ENCODE results near the gene BMF. TPM values are rescaled to one million over a fixed set of nuclear protein-coding genes. Genes with fewer than 3 reads are reported as not detected.

BMF gene
- total RNA-seq, 3 donors from 2014 or later = 8.2 to 24.4 (median 9.3) TPM

DNA sequence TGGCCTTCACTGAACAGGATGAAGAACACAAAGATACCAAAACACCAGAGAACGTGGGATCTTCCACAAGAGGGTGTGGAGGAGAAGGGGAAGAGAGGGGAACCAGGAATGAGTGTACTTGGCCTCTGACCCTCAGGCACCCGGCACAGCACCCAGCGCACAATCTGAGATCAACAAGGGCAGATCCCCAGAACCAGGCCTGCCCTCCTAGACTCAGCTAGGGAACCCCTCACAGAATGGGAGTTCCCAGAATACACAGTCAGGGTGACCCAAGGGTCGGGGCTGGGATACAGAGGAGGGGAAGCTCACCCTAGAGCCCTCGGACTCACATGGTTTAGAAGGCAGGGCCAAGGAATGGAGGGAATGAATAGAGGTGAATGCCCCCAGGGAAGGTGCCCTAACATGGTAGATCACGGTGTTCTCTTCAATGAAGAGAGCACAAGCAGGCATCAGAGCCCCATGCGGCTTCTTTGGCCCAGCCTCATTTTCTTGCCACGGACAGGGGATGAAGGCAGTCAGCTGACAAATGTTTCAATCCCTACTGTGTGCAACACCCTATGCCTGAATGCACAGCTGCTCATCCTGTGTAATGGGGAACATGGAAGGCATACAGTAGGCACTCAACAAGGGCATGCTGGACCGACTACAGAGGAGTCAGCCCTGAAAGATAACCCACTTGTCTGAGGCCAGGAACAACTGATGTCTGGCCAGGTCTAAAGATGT is 13.1 kb downstream of the BMF start:
- intact Hi-C loops (cut with DNase I; ENCODE audit: low total_unique reads) = no loop called here
- Histone ChIP-seq H3K36me3 (no peaks in the 10 kb centered on the region), H3K9me3 (no peaks in the 10 kb centered on the region), H3K4me3 (no peak overlapping the region), H3K27ac (peak overlapping the region; percentile 43 to 59), H3K4me1 (peaks cover 14 to 23% of the 10 kb centered on the region in 2 donors), H3K27me3 (no peaks in the 10 kb centered on the region)
- no peak for DNase-seq (ENCODE audit: low spot score in 2 of 2)
- TF ChIP-seq, protein P1, sequence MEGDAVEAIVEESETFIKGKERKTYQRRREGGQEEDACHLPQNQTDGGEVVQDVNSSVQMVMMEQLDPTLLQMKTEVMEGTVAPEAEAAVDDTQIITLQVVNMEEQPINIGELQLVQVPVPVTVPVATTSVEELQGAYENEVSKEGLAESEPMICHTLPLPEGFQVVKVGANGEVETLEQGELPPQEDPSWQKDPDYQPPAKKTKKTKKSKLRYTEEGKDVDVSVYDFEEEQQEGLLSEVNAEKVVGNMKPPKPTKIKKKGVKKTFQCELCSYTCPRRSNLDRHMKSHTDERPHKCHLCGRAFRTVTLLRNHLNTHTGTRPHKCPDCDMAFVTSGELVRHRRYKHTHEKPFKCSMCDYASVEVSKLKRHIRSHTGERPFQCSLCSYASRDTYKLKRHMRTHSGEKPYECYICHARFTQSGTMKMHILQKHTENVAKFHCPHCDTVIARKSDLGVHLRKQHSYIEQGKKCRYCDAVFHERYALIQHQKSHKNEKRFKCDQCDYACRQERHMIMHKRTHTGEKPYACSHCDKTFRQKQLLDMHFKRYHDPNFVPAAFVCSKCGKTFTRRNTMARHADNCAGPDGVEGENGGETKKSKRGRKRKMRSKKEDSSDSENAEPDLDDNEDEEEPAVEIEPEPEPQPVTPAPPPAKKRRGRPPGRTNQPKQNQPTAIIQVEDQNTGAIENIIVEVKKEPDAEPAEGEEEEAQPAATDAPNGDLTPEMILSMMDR (IDR thresholded peaks at IDR 0.05) = no peak
- TF ChIP-seq POLR2AphosphoS5 (IDR thresholded peaks at IDR 0.05) = no peak
- TF ChIP-seq POLR2A (IDR thresholded peaks at IDR 0.05) = no peak

DNA sequence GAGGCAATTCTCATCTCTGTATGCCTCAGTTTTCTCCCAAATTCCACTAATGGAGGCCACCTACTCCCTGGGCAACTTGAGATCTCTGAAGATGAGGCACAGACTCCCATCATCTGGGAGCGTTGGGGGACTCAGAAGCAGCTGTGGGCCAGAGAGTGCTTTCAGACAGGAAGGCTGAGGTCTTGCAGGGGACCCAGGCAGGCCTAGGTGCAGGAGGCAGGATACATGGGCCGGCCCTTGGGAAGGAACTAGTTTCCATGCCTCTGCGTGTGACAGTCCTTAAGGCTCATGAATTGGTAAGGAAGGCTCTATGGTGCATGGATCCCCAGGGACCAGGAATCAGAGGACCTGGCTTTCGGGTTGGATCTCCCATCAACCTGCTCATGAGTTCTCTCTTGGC is 14.5 kb downstream of the BMF start:
- no peak for TF ChIP-seq POLR2AphosphoS5 (IDR thresholded peaks at IDR 0.05)
- no peak for TF ChIP-seq POLR2A (IDR thresholded peaks at IDR 0.05)
- Histone ChIP-seq H3K27me3 (no peaks in the 10 kb centered on the region), H3K4me1 (peaks cover 18 to 28% of the 10 kb centered on the region in 2 donors), H3K36me3 (no peaks in the 10 kb centered on the region), H3K9me3 (no peaks in the 10 kb centered on the region), H3K27ac (peak overlapping the region; percentile 75 to 86), H3K4me3 (no peak overlapping the region)
- intact Hi-C loops (cut with DNase I; ENCODE audit: low total_unique reads) = no loop called here
- DNase-seq (ENCODE audit: low spot score in 2 of 2) = no peak

DNA sequence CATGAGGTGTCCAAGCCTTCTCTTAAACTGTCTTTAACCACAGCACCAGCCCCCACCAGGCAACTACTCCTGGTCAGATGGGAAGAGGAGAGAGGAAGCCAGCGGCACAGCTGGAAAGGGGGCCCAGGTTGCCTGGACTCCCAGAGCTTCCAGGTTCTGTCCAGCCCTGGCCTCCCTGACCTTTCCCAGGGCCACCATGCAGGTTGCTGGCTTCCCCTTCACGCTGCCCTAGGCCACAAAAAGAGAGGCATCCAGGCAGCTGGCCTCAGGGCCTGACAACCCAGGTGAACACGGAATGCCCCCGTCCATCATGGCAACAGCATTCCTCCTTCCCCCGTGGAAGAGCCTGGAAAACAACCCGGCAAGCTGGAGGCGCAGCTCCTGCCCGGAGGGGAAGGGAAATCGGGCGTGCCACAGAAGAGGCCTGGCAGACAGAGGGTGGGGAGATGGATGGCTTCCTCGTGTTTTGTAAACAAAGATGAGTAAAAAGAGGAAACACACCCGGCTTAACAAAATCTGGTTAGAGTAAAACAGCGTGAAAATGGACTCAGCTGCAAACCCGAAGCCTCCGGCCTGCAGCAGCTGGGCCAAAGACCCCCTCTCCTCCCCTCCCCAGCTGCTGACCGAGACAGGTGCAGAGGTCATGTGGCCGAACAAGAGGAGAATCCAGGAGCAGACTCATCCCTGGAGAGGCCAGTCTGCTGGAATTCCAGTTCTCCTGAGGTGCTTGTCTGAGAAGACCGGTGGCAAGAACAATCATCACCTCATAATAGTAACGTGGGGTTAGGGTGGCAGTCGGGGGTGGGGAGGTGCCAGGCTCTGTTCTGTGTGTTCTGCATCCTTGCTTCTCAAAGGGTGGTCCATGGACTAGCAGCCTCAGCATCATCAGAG is 15.5 kb downstream of the BMF start:
- no peaks in the 10 kb centered on the region for H3K27me3 ChIP-seq
- peak overlapping the region; percentile 75 to 86 for H3K27ac ChIP-seq
- peaks cover 17 to 28% of the 10 kb centered on the region in 2 donors for H3K4me1 ChIP-seq
- H3K9me3 ChIP-seq = no peaks in the 10 kb centered on the region
- intact Hi-C loops (cut with DNase I; ENCODE audit: low total_unique reads) = no loop called here
- DNase-seq (ENCODE audit: low spot score in 2 of 2) = no peak
- H3K36me3 ChIP-seq = no peaks in the 10 kb centered on the region
- no peak for TF ChIP-seq POLR2A (IDR thresholded peaks at IDR 0.05)
- TF ChIP-seq, protein P1 (IDR thresholded peaks at IDR 0.05) = no peak
- TF ChIP-seq POLR2AphosphoS5 (IDR thresholded peaks at IDR 0.05) = no peak
- peak overlapping the region in 1 of 3 donors; percentile 3 for H3K4me3 ChIP-seq

DNA sequence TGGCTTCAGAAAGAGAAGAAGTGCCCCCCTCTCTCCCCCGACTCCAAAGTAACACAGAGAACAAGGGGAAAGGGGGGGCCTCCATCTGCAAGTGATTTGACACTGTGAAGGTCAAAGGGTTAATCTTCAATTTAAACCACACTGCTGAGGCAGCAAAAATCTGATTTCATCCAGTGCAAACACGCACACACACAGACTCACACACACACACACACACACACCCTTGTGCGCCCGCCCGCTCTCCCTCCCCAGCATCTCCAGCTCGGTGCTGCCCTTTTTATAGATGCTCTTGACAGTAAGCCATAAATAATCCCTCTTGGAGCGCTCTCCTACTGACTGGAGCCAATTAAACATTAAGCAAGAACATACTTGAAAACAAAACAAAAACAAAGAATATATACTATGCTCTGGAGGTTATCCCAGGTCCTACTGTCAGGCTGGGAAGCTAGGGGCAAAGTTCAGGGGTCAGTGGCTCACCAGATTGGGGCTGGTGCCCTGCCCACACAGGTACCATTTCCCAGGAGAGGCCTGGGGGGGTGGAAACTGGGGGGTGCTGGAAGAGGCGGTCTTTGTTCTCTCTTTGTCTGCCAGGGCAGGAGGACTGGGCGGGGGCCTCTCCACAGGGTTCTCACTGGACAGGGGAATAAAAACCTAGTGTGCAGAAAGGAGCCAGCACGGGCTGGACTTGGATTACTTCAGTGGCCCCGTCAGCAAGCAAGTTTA is 16.3 kb downstream of the BMF start:
- Histone ChIP-seq H3K4me1 (peaks cover 12 to 28% of the 10 kb centered on the region in 2 donors), H3K27me3 (no peaks in the 10 kb centered on the region), H3K9me3 (no peaks in the 10 kb centered on the region), H3K4me3 (peak overlapping the region in 1 of 3 donors; percentile 3), H3K36me3 (no peaks in the 10 kb centered on the region), H3K27ac (peak overlapping the region; percentile 75 to 86)
- intact Hi-C loops (cut with DNase I; ENCODE audit: low total_unique reads) = no loop called here
- TF ChIP-seq POLR2AphosphoS5 (IDR thresholded peaks at IDR 0.05) (peak; percentile 23 to 57 (median 43)), POLR2A (IDR thresholded peaks at IDR 0.05) (no peak)
- TF ChIP-seq, protein P1 (IDR thresholded peaks at IDR 0.05) = peak in 1 of 3 donors; percentile 6
- DNase-seq (ENCODE audit: low spot score in 2 of 2) = peak in 1 of 2 donors; percentile 48

DNA sequence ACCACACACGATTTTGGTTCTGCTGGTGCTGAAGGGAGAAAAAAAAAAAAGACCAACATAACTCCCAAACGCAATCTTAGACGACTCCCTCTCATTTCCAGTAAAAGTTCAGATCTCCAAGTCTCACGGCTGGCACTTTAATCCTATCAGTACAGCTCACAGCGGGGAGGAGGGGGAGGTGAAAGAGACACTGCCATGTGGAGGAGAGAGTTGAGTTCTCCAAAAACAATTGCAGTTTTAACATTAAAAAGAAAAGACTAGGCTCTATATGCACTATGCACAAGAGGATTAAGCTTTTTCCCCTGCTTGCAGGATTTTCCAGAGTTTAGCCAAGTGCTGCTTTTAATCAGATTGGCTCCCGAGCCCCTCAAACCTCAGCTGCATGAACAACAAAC is 16.8 kb downstream of the BMF start:
- TF ChIP-seq POLR2A (IDR thresholded peaks at IDR 0.05) = no peak
- no peak for TF ChIP-seq POLR2AphosphoS5 (IDR thresholded peaks at IDR 0.05)
- TF ChIP-seq, protein P1 (IDR thresholded peaks at IDR 0.05) = no peak
- intact Hi-C loops (cut with DNase I; ENCODE audit: low total_unique reads) = no loop called here
- Histone ChIP-seq H3K27ac (no peak overlapping the region), H3K9me3 (no peaks in the 10 kb centered on the region), H3K4me1 (peaks cover 12 to 28% of the 10 kb centered on the region in 2 donors), H3K27me3 (no peaks in the 10 kb centered on the region), H3K4me3 (no peak overlapping the region), H3K36me3 (no peaks in the 10 kb centered on the region)
- DNase-seq (ENCODE audit: low spot score in 2 of 2) = no peak

Measured in breast epithelium (tissue), 4 donors.